Measurements from ENCODE around the gene IL15.

IL15 gene

DNA sequence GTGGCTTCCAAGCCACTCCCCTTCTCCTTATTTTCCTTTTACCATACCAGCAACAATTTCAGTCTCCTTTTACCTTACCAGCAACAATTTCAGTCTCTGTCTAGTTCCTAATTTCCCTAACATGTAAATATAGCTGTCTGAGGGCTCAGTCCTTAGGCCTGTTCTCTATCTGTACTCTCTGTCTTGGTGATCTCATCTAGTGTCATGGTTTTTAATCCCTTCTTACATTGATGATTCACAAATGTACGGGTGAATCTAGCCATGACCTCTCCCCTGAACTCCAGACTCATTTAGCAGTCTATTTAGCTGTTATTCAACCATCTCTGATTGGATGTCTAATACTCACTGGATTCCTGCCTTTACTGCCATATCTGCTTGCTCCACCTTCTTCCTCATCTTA lies 7.2 kb downstream of the IL15 start:
- no peak for DNase-seq (ENCODE audit: extremely low spot score)
- TF ChIP-seq, protein P1, sequence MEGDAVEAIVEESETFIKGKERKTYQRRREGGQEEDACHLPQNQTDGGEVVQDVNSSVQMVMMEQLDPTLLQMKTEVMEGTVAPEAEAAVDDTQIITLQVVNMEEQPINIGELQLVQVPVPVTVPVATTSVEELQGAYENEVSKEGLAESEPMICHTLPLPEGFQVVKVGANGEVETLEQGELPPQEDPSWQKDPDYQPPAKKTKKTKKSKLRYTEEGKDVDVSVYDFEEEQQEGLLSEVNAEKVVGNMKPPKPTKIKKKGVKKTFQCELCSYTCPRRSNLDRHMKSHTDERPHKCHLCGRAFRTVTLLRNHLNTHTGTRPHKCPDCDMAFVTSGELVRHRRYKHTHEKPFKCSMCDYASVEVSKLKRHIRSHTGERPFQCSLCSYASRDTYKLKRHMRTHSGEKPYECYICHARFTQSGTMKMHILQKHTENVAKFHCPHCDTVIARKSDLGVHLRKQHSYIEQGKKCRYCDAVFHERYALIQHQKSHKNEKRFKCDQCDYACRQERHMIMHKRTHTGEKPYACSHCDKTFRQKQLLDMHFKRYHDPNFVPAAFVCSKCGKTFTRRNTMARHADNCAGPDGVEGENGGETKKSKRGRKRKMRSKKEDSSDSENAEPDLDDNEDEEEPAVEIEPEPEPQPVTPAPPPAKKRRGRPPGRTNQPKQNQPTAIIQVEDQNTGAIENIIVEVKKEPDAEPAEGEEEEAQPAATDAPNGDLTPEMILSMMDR (IDR thresholded peaks at IDR 0.05; ENCODE audit: control extremely low read depth, extremely low read depth, low read depth, missing control alignments), result no peak
- ChIA-PET CTCF (interaction anchor here (0.8 to 2.9 kb wide), 3 partner anchors 9 to 82 kb away, joined by 3 to 13 read pairs (median 3); no protein-coding TSS in a partner anchor), POLR2A (no interaction called here)

DNA sequence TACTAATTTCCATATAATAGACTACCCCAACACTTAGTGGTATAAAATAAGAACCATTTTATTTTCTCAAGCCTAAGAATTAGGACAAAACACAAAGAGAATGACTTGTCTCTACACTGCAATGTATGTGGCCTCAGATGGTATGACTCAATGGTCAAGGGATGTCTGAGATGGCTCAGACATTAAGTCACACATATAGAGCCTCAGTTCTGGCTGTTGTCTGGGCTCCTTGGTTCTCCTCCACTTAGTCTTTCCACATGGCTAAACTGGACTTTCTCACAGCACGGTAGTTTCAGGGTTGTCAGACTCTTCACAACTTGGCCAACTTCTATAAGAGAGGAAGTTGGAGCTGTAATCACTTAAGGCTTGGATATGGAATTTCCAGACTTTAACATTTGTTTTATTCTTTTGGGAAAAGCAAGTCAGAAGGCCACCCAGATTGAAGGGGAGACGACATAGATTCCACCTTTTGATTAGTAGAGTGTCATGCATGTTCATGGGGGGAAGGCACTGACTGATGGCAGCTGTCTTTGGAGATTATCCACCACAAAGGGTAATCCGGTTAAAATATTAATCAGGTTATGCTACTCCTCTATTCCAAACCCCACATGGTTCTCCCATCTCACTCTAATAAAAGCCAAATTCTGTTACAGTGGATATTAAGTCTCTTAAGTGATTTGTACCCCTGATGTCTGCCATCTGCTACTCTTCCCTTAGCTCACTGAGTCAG lies 9.4 kb downstream of the IL15 start:
- ChIA-PET CTCF (interaction anchor here (1.6 to 1.8 kb wide), 2 partner anchors 7 to 10 kb away, joined by 4 to 6 read pairs; no protein-coding TSS in a partner anchor), POLR2A (no interaction called here)
- TF ChIP-seq, protein P1 (IDR thresholded peaks at IDR 0.05; ENCODE audit: control extremely low read depth, extremely low read depth, low read depth, missing control alignments), result no peak
- no peak for DNase-seq (ENCODE audit: extremely low spot score)

DNA sequence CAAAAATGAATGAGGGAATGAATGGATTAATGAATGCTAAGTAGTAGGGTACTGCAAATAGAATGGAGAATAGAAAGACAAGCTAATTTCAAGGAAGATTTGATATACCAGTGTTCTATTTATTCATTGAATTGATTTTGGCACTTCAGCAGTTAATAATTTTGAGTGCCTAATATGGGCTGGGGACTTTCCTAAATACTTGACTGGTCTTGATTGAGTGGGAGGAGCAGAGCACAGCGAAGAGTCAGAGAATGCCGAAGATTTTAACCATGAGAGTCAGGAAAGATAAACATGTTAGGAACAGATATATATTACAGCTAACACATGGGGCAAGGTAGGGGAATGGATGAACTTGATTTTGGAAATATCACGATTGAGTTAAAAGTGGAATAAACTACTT lies 10.6 kb downstream of the IL15 start:
- ChIA-PET CTCF (interaction anchor here (1.0 to 1.8 kb wide), 6 partner anchors 8 to 633 kb away, joined by 3 to 6 read pairs (median 3); no protein-coding TSS in a partner anchor), POLR2A (no interaction called here)
- DNase-seq (ENCODE audit: extremely low spot score), result no peak
- TF ChIP-seq, protein P1 (IDR thresholded peaks at IDR 0.05; ENCODE audit: control extremely low read depth, extremely low read depth, low read depth, missing control alignments), result no peak

DNA sequence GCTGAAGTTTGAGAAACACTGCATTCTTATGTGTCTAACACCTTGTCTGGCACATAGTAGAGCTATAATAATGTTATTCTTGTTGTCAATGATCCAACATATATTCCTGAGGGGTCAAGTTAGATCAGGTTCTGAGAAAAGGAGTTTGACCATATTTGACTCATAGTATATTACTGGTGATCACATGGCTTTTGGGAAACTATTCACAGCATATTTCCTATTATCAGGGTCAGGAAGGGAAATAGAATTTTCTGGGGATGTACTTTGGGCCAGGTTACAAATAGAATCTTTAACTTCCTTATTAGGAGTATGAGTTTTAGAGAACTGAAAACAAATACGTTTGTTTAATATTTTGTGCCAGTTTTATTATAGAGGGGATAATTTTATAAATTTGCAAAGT lies 11.6 kb downstream of the IL15 start:
- TF ChIP-seq, protein P1 (IDR thresholded peaks at IDR 0.05; ENCODE audit: control extremely low read depth, extremely low read depth, low read depth, missing control alignments), result no peak
- CTCF ChIA-PET, result interaction anchor here (1.0 to 1.8 kb wide), 4 partner anchors 9 to 632 kb away, joined by 3 to 6 read pairs (median 3); no protein-coding TSS in a partner anchor
- no peak for DNase-seq (ENCODE audit: extremely low spot score)
- POLR2A ChIA-PET, result no interaction called here

DNA sequence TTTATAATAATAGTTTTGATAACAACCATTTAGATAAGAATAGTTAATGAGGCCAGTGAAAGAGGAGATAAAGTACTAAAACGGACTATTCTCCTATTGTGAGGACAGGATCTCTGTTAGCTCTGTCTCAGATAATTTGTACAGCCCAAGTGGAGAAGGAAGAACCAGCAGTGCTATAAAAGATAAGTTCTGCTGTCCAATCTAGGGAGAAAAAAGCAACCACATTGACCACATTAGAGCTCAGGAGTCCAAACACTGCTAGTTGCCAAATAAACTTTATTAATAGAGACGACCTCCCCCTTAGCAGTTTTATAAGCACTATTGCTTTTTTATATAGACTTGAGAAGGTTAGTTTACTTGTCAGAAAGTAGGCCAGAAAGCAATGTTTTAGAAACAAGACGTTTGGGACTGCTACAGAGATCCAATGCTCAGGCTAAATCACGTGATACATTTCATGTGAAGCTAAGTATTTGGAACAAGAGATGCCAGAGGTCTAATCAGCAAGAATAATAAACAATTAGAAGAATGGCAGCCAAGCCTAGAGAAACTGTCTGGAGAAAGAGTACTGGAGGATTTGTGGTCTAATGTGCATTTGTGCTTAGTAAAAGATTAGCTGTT lies 15.9 kb downstream of the IL15 start:
- DNase-seq (ENCODE audit: extremely low spot score), result no peak
- POLR2A ChIA-PET, result no interaction called here
- TF ChIP-seq, protein P1 (IDR thresholded peaks at IDR 0.05; ENCODE audit: control extremely low read depth, extremely low read depth, low read depth, missing control alignments), result no peak
- CTCF ChIA-PET, result interaction anchor here (1.1 to 2.7 kb wide), 3 partner anchors 9 to 305 kb away, joined by 3 to 15 read pairs (median 3); no protein-coding TSS in a partner anchor

DNA sequence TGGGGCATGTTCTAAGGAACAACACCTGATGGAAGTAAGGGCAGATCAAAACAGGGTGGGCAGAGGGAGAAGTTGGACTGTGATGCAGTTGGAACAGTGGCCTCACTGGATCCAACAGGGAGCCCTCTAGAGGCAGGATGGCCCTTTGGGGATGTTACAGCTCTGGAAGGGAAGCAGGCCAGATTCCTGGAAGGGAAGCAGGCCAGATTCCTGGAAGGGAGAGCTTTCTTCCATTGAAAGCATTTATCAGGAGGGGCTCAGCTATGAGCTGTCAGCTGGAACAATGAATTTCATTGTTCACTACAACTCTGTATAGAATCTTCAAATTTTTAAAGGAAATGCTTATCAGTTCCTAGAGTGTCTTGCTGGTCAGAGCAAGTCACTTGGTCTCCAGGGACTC lies 17.7 kb downstream of the IL15 start:
- POLR2A ChIA-PET, result no interaction called here
- DNase-seq (ENCODE audit: extremely low spot score), result no peak
- CTCF ChIA-PET, result interaction anchor here (1.0 to 2.7 kb wide), 10 partner anchors 10 to 431 kb away, joined by 3 to 15 read pairs (median 4); no protein-coding TSS in a partner anchor
- TF ChIP-seq, protein P1 (IDR thresholded peaks at IDR 0.05; ENCODE audit: control extremely low read depth, extremely low read depth, low read depth, missing control alignments), result peak; percentile 37

Data from GM10248 (cell line).